ENCODE results near the gene MRPL17.
"Not testable (repeated sequence)": the region's sequence is repeated elsewhere in the genome, so short reads cannot be mapped to it uniquely, and the experiment has no call there.

Gene MRPL17

GRCh38 chr11:6711552-6711951 is 28.4 kb upstream of the MRPL17 start:
- not testable (repeated sequence) for H3K79me1 ChIP-seq (ENCODE audit: low read depth, low read length); H4K8ac ChIP-seq (ENCODE audit: low read depth, low read length); H3K27me3 ChIP-seq (ENCODE audit: control insufficient read depth in 3 of 3, insufficient read depth in 3 of 3, low read depth in 1 of 3, low read length in 3 of 3); H3K9ac ChIP-seq (ENCODE audit: low read depth, low read length, poor library complexity); H3K36me3 ChIP-seq (replicated peaks in 1 of 2; ENCODE audit: control insufficient read depth in 2 of 2, insufficient read depth in 2 of 2, low read length in 2 of 2); H2AK5ac ChIP-seq (ENCODE audit: low read depth, low read length); H3K14ac ChIP-seq (ENCODE audit: low read length); H3K23ac ChIP-seq (ENCODE audit: low read depth, low read length, poor library complexity); H2AFZ ChIP-seq (ENCODE audit: low read length); H3K4ac ChIP-seq (ENCODE audit: low read length); H4K91ac ChIP-seq (ENCODE audit: low read depth, low read length, poor library complexity); H3K4me3 ChIP-seq (ENCODE audit: low read length in 2 of 2); H2BK120ac ChIP-seq (ENCODE audit: low read depth, low read length); H2BK5ac ChIP-seq (ENCODE audit: low read length); DNase-seq (ENCODE audit: low spot score); H3K27ac ChIP-seq (replicated peaks; ENCODE audit: low read length); H2BK15ac ChIP-seq (ENCODE audit: low read length); H3K9me3 ChIP-seq (replicated peaks in 1 of 2; ENCODE audit: control insufficient read depth in 2 of 2, insufficient read depth in 1 of 2, low read depth in 1 of 2, low read length in 2 of 2); H2BK12ac ChIP-seq (ENCODE audit: low read length); H3K4me2 ChIP-seq (ENCODE audit: insufficient read depth, low read length, poor library complexity, severe bottlenecking); H3K18ac ChIP-seq (ENCODE audit: low read length); H3K4me1 ChIP-seq (ENCODE audit: control insufficient read depth in 2 of 2, insufficient read depth in 1 of 2, low read depth in 1 of 2, low read length in 2 of 2)
- WGBS, 2 donors (ENCODE audit: extremely low coverage in 2 of 2, insufficient read length in 2 of 2, insufficient replicate concordance in 1 of 2) = no CpG with 5 or more reads among the region's 7 CpGs

GRCh38 chr11:6708876-6709275 is 25.7 kb upstream of the MRPL17 start:
- H3K4me2 ChIP-seq (ENCODE audit: insufficient read depth, low read length, poor library complexity, severe bottlenecking) = no peak overlapping the region
- H3K27me3 ChIP-seq (ENCODE audit: control insufficient read depth in 3 of 3, insufficient read depth in 3 of 3, low read depth in 1 of 3, low read length in 3 of 3) = no peaks in the 10 kb centered on the region
- peaks cover 0 to 2% of the 10 kb centered on the region in 2 donors for H3K4me1 ChIP-seq (ENCODE audit: control insufficient read depth in 2 of 2, insufficient read depth in 1 of 2, low read depth in 1 of 2, low read length in 2 of 2)
- no peak overlapping the region for H4K8ac ChIP-seq (ENCODE audit: low read depth, low read length)
- no peak overlapping the region for H2BK120ac ChIP-seq (ENCODE audit: low read depth, low read length)
- DNase-seq (ENCODE audit: low spot score) = no peak
- H3K36me3 ChIP-seq (replicated peaks in 1 of 2; ENCODE audit: control insufficient read depth in 2 of 2, insufficient read depth in 2 of 2, low read length in 2 of 2) = no peaks in the 10 kb centered on the region
- peaks cover 0 to 7% of the 10 kb centered on the region in 2 donors for H3K9me3 ChIP-seq (replicated peaks in 1 of 2; ENCODE audit: control insufficient read depth in 2 of 2, insufficient read depth in 1 of 2, low read depth in 1 of 2, low read length in 2 of 2)
- no CpG with 5 or more reads among the region's 2 CpGs for WGBS, 2 donors (ENCODE audit: extremely low coverage in 2 of 2, insufficient read length in 2 of 2, insufficient replicate concordance in 1 of 2)
- no peaks in the 10 kb centered on the region for H3K79me1 ChIP-seq (ENCODE audit: low read depth, low read length)
- H2BK5ac ChIP-seq (ENCODE audit: low read length) = no peak overlapping the region
- H3K9ac ChIP-seq (ENCODE audit: low read depth, low read length, poor library complexity) = no peak overlapping the region
- H3K18ac ChIP-seq (ENCODE audit: low read length) = no peak overlapping the region
- no peak overlapping the region for H3K4me3 ChIP-seq (ENCODE audit: low read length in 2 of 2)
- no peak overlapping the region for H3K27ac ChIP-seq (replicated peaks; ENCODE audit: low read length)
- no peak overlapping the region for H2AFZ ChIP-seq (ENCODE audit: low read length)
- H2AK5ac ChIP-seq (ENCODE audit: low read depth, low read length) = no peak overlapping the region
- H2BK15ac ChIP-seq (ENCODE audit: low read length) = no peak overlapping the region
- H3K14ac ChIP-seq (ENCODE audit: low read length) = no peak overlapping the region
- no peak overlapping the region for H3K23ac ChIP-seq (ENCODE audit: low read depth, low read length, poor library complexity)
- no peak overlapping the region for H2BK12ac ChIP-seq (ENCODE audit: low read length)
- no peak overlapping the region for H4K91ac ChIP-seq (ENCODE audit: low read depth, low read length, poor library complexity)
- H3K4ac ChIP-seq (ENCODE audit: low read length) = no peak overlapping the region

- peak; percentile 41 for DNase-seq (ENCODE audit: low spot score)
- no peak overlapping the region for H2BK12ac ChIP-seq (ENCODE audit: low read length)
- no peak overlapping the region for H3K9ac ChIP-seq (ENCODE audit: low read depth, low read length, poor library complexity)
- H4K8ac ChIP-seq (ENCODE audit: low read depth, low read length) = no peak overlapping the region
- H3K4me1 ChIP-seq (ENCODE audit: control insufficient read depth in 2 of 2, insufficient read depth in 1 of 2, low read depth in 1 of 2, low read length in 2 of 2) = peaks cover 2 to 4% of the 10 kb centered on the region in 2 donors
- no peak overlapping the region for H3K4ac ChIP-seq (ENCODE audit: low read length)
- H4K91ac ChIP-seq (ENCODE audit: low read depth, low read length, poor library complexity) = no peak overlapping the region
- no peak overlapping the region for H2BK15ac ChIP-seq (ENCODE audit: low read length)
- H3K23ac ChIP-seq (ENCODE audit: low read depth, low read length, poor library complexity) = no peak overlapping the region
- H3K14ac ChIP-seq (ENCODE audit: low read length) = no peak overlapping the region
- H3K79me1 ChIP-seq (ENCODE audit: low read depth, low read length) = no peaks in the 10 kb centered on the region
- H3K4me3 ChIP-seq (ENCODE audit: low read length in 2 of 2) = no peak overlapping the region
- H3K4me2 ChIP-seq (ENCODE audit: insufficient read depth, low read length, poor library complexity, severe bottlenecking) = no peak overlapping the region
- H2AK5ac ChIP-seq (ENCODE audit: low read depth, low read length) = no peak overlapping the region
- no peak overlapping the region for H3K27ac ChIP-seq (replicated peaks; ENCODE audit: low read length)
- no peak overlapping the region for H2BK5ac ChIP-seq (ENCODE audit: low read length)
- H3K9me3 ChIP-seq (replicated peaks in 1 of 2; ENCODE audit: control insufficient read depth in 2 of 2, insufficient read depth in 1 of 2, low read depth in 1 of 2, low read length in 2 of 2) = no peaks in the 10 kb centered on the region
- H3K36me3 ChIP-seq (replicated peaks in 1 of 2; ENCODE audit: control insufficient read depth in 2 of 2, insufficient read depth in 2 of 2, low read length in 2 of 2) = no peaks in the 10 kb centered on the region
- H2BK120ac ChIP-seq (ENCODE audit: low read depth, low read length) = no peak overlapping the region
- H3K18ac ChIP-seq (ENCODE audit: low read length) = no peak overlapping the region
- peak overlapping the region; percentile 73 for H2AFZ ChIP-seq (ENCODE audit: low read length)
- no peaks in the 10 kb centered on the region for H3K27me3 ChIP-seq (ENCODE audit: control insufficient read depth in 3 of 3, insufficient read depth in 3 of 3, low read depth in 1 of 3, low read length in 3 of 3)
- WGBS, 2 donors (ENCODE audit: extremely low coverage in 2 of 2, insufficient read length in 2 of 2, insufficient replicate concordance in 1 of 2) = no CpG with 5 or more reads among the region's 7 CpGs
These were observed 22.9 kb upstream of the MRPL17 start for GRCh38 chr11:6705905-6706535.

GRCh38 chr11:6703247-6704063 is 20.3 kb upstream of the MRPL17 start:
- Histone ChIP-seq H3K4ac (ENCODE audit: low read length) (no peak overlapping the region), H3K18ac (ENCODE audit: low read length) (no peak overlapping the region), H3K9ac (ENCODE audit: low read depth, low read length, poor library complexity) (no peak overlapping the region), H3K4me3 (ENCODE audit: low read length in 2 of 2) (no peak overlapping the region), H2BK5ac (ENCODE audit: low read length) (no peak overlapping the region), H2BK120ac (ENCODE audit: low read depth, low read length) (no peak overlapping the region), H2AFZ (ENCODE audit: low read length) (peak overlapping the region; percentile 17), H2BK12ac (ENCODE audit: low read length) (no peak overlapping the region), H3K27ac (replicated peaks; ENCODE audit: low read length) (no peak overlapping the region), H4K8ac (ENCODE audit: low read depth, low read length) (no peak overlapping the region), H3K27me3 (ENCODE audit: control insufficient read depth in 3 of 3, insufficient read depth in 3 of 3, low read depth in 1 of 3, low read length in 3 of 3) (no peaks in the 10 kb centered on the region), H3K4me1 (ENCODE audit: control insufficient read depth in 2 of 2, insufficient read depth in 1 of 2, low read depth in 1 of 2, low read length in 2 of 2) (peaks cover 2 to 4% of the 10 kb centered on the region in 2 donors), H3K79me1 (ENCODE audit: low read depth, low read length) (no peaks in the 10 kb centered on the region), H3K9me3 (replicated peaks in 1 of 2; ENCODE audit: control insufficient read depth in 2 of 2, insufficient read depth in 1 of 2, low read depth in 1 of 2, low read length in 2 of 2) (no peaks in the 10 kb centered on the region), H3K14ac (ENCODE audit: low read length) (no peak overlapping the region), H3K23ac (ENCODE audit: low read depth, low read length, poor library complexity) (no peak overlapping the region), H4K91ac (ENCODE audit: low read depth, low read length, poor library complexity) (no peak overlapping the region), H3K4me2 (ENCODE audit: insufficient read depth, low read length, poor library complexity, severe bottlenecking) (no peak overlapping the region), H2BK15ac (ENCODE audit: low read length) (no peak overlapping the region), H3K36me3 (replicated peaks in 1 of 2; ENCODE audit: control insufficient read depth in 2 of 2, insufficient read depth in 2 of 2, low read length in 2 of 2) (no peaks in the 10 kb centered on the region), H2AK5ac (ENCODE audit: low read depth, low read length) (no peak overlapping the region)
- no CpG with 5 or more reads among the region's 2 CpGs for WGBS, 2 donors (ENCODE audit: extremely low coverage in 2 of 2, insufficient read length in 2 of 2, insufficient replicate concordance in 1 of 2)
- DNase-seq (ENCODE audit: low spot score) = peak; percentile 27

Measured in neuronal stem cell (in vitro differentiated cells).